Spinal cord (tissue), 10 donors: ENCODE data around the gene EPB41. TPM values are rescaled to one million over a fixed set of nuclear protein-coding genes. Genes with fewer than 3 reads are reported as not detected.
"Not testable (repeated sequence)": the region's sequence is repeated elsewhere in the genome, so short reads cannot be mapped to it uniquely, and the experiment has no call there.

Source experiments
- DNase-seq, 6 donors: peaks; one replicate each; pipeline versions ENCODE4 v3.0.0 to v3.0.0-alpha.2; 2013 to 2015; ENCODE audit warnings: low spot score in 6 of 6, low read depth in 4 of 6
- H3K27ac ChIP-seq: one replicate; pipeline ENCODE4 v1.5.1; 2013; ENCODE audit warnings: low read depth, low read length, control low read depth
- H3K27me3 ChIP-seq: one replicate; pipeline ENCODE4 v1.6.1; 2013; ENCODE audit warnings: low read length; ENCODE audit not compliant: control insufficient read depth, insufficient read depth
- H3K36me3 ChIP-seq: one replicate; pipeline ENCODE4 v1.6.1; 2013; ENCODE audit warnings: low read length; ENCODE audit not compliant: control insufficient read depth, insufficient read depth
- H3K4me1 ChIP-seq: one replicate; pipeline ENCODE4 v1.6.1; 2013; ENCODE audit warnings: low read length; ENCODE audit not compliant: control insufficient read depth, insufficient read depth
- H3K4me3 ChIP-seq: one replicate; pipeline ENCODE4 v1.5.1; 2013; ENCODE audit warnings: low read depth, low read length, control low read depth
- H3K9me3 ChIP-seq: one replicate; pipeline ENCODE4 v1.6.1; 2013; ENCODE audit warnings: low read length; ENCODE audit not compliant: control insufficient read depth, insufficient read depth
- WGBS: methylation state at CpG from one replicate; pipeline ENCODE4 v1.1.5; 2013; ENCODE audit warnings: missing lambda C conversion rate; ENCODE audit not compliant: insufficient coverage; 5-methylcytosine and 5-hydroxymethylcytosine counted together
- polyA plus RNA-seq, 2 donors: library from polyadenylated mRNA; unstranded; fragments of 120-200 nt; gene quantifications; one replicate each; pipeline ENCODE4 v1.2.1, GENCODE V29; 2013; ENCODE audit not compliant: insufficient read length in 2 of 2
- total RNA-seq, 2 donors: library from RNA; depleted of rRNA in 1 of 2; stranded (reverse); fragments of 120-200 nt in 1 of 2; fragments of >200 nt in 1 of 2; gene quantifications; one replicate each; pipeline versions ENCODE4 v1.2.3 to v1.2.4, GENCODE V29; 2013 to 2014
- donor health status: healthy.

Gene EPB41
- total and polyA plus RNA-seq, 4 donors: 27.8 to 66.9 (median 41.1) TPM

DNA sequence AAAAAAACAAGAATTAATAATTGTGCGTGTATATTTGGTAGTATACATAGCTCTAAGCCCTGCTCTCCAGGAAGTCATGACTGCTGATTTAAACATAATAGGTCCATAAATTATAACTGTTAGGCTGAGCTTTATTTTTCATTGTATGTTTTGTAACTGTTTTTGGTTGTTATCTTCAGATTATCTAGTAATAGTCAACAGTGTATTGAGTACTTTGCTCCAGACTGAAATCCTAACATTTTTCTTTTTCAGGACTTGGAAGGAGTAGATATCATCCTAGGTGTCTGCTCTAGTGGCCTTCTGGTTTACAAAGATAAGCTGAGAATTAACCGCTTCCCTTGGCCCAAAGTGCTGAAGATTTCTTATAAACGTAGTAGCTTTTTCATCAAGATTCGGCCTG, 118.5 kb downstream of the EPB41 start:
- no peaks in the 10 kb centered on the region for H3K4me1 ChIP-seq
- no peak overlapping the region for H3K4me3 ChIP-seq
- H3K27ac ChIP-seq: no peak overlapping the region
- H3K9me3 ChIP-seq: no peaks in the 10 kb centered on the region
- 100% methylated on average over 1 of the region's 4 CpGs for WGBS
- peaks cover 13% of the 10 kb centered on the region for H3K36me3 ChIP-seq
- DNase-seq: no peak
- no peaks in the 10 kb centered on the region for H3K27me3 ChIP-seq

DNA sequence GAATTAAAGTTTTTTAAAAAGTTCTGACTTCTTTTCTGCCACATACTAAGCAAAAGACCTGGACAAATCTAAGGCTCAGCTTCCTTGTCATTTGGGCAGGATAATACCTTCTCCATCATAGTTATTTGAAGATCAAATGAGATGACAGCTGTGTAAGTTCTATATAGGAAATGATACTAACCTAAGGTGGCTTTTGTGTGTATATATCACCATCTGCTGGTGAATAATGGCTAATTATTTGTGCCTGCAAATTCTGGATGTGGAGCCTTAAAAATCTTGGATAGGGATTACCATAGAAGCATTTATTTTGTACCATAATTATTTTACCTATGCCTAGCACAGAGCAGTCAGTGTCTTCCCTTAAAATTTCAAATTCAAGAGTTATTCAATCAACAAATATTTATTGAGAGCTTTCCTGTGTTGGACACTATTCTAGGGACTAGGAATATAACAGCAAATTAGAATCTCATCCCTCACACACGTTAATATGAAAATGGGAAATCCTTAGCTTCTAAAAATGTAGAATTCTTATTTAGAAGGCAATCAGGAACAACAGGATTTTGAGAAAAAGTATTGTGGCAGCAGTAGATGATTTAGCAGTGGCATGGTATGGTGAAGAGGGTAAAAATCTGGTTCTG, 119.6 kb downstream of the EPB41 start:
- Histone ChIP-seq H3K27me3 (no peaks in the 10 kb centered on the region), H3K9me3 (no peaks in the 10 kb centered on the region), H3K36me3 (peaks cover 13% of the 10 kb centered on the region), H3K4me3 (no peak overlapping the region), H3K27ac (no peak overlapping the region), H3K4me1 (no peaks in the 10 kb centered on the region)
- WGBS: no CpG with 5 or more reads among the region's 1 CpG
- peak in 5 of 6 donors; percentile 13 to 85 (median 15) for DNase-seq

GRCh38 chr1:29043274-29043965, 129.1 kb downstream of the EPB41 start:
- peaks cover 9% of the 10 kb centered on the region for H3K36me3 ChIP-seq
- DNase-seq: peak in 2 of 6 donors; percentile 25 to 26
- 50% methylated on average over 5 of the region's 6 CpGs for WGBS
- no peak overlapping the region for H3K4me3 ChIP-seq
- H3K27ac ChIP-seq: peak overlapping the region; percentile 7
- H3K4me1 ChIP-seq: no peaks in the 10 kb centered on the region
- H3K27me3 ChIP-seq: no peaks in the 10 kb centered on the region
- H3K9me3 ChIP-seq: no peaks in the 10 kb centered on the region

DNA sequence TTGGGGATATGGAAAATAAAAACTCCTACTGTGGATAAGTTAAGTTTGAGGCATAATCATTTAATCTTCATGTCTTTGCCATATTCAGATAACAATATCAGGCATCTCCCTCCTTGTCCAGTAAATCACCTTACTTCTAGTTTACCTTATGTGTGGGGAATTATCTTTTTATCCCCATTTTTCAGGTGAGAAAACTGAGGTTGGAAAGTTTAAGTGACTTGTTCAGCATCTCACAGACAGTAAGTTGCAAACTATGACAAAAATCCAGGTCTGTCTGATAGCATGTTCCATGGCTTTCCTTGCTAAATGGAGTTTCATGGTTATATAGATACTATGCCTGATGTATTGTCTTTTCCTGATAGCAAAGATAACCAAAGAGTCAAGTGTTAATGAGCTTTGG, 129.6 kb downstream of the EPB41 start:
- DNase-seq: no peak

GRCh38 chr1:29045663-29046062, 131.3 kb downstream of the EPB41 start:
- not testable (repeated sequence) for H3K36me3 ChIP-seq, H3K27ac ChIP-seq, H3K4me3 ChIP-seq, H3K4me1 ChIP-seq, H3K9me3 ChIP-seq, DNase-seq, H3K27me3 ChIP-seq
- WGBS: 100% methylated on average over 1 of the region's 1 CpG

More for the DNA sequence above, 129.6 kb downstream of the EPB41 start:
- Histone ChIP-seq H3K27me3 (no peaks in the 10 kb centered on the region), H3K27ac (no peak overlapping the region), H3K4me1 (no peaks in the 10 kb centered on the region), H3K36me3 (peaks cover 9% of the 10 kb centered on the region), H3K9me3 (no peaks in the 10 kb centered on the region), H3K4me3 (no peak overlapping the region)

DNA sequence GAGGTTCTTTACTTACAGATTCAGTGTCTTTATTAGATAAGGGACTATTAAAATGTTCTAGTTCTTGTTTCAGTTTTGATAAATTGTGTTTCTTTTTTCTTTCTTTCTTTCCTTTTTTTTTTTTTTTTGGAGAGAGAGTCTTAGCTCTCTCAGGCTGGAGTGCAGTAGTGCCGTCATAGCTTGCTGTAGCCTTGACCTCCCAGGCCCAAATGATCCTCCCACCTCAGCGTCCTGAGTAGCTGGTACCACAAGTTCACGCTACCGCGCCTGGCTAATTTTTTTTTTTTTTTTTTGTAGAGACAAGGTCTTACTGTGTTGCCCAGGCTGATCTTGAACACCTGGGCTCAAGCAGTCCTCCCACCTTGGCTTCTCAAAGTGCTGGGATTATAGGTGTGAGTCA, 132.8 kb downstream of the EPB41 start:
- Histone ChIP-seq H3K4me1 (no peaks in the 10 kb centered on the region), H3K9me3 (no peaks in the 10 kb centered on the region), H3K27me3 (no peaks in the 10 kb centered on the region), H3K4me3 (no peak overlapping the region), H3K27ac (no peak overlapping the region), H3K36me3 (no peaks in the 10 kb centered on the region)
- no CpG with 5 or more reads among the region's 5 CpGs for WGBS
- DNase-seq: no peak

DNA sequence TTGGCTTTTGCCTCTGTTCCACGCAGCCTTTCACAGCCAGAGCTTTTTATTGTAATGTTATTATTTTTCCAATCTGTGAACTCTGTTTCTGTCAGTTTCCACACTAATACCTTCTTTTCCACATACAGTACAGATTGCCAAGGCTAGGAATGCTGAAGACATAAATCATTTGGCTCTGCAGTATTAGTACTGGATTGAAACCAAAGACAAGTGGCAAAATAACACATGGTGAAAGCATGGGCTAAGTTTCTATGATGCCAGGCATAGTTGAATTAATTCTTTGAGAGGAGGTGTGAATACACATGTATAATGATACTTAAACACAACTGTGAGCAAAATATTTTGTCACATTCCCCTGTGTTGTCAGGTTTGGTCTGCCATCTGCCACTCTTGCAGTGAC, 135.8 kb downstream of the EPB41 start:
- H3K9me3 ChIP-seq: no peaks in the 10 kb centered on the region
- peak in 2 of 6 donors; percentile 11 to 88 for DNase-seq
- no peak overlapping the region for H3K4me3 ChIP-seq
- H3K27me3 ChIP-seq: no peaks in the 10 kb centered on the region
- H3K4me1 ChIP-seq: no peaks in the 10 kb centered on the region
- WGBS: no CpG with 5 or more reads among the region's 1 CpG
- no peaks in the 10 kb centered on the region for H3K36me3 ChIP-seq
- no peak overlapping the region for H3K27ac ChIP-seq

DNA sequence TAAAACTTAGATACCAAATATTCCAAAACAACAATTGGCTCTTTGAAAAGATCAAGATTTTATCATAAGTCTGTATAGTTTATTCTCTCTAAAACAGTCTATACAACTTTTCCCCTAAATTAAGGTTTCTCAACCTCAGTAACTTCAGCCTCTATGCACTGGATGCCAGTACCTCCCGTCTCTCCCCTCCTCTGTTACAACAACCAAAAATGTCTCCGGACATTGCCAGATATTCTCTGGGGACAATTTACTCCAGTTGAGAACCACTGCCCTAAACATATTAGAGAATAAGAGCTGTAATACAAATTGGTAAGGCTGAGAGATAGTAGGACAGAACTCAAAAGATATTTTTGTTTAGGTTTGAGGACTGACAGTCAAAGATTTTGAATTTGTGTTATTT, 137.7 kb downstream of the EPB41 start:
- Histone ChIP-seq H3K4me1 (no peaks in the 10 kb centered on the region), H3K27ac (no peak overlapping the region), H3K27me3 (no peaks in the 10 kb centered on the region), H3K36me3 (no peaks in the 10 kb centered on the region), H3K9me3 (no peaks in the 10 kb centered on the region), H3K4me3 (no peak overlapping the region)
- DNase-seq: no peak
- WGBS: no CpG with 5 or more reads among the region's 2 CpGs

- Histone ChIP-seq H3K4me1 (no peaks in the 10 kb centered on the region), H3K9me3 (no peaks in the 10 kb centered on the region), H3K27ac (no peak overlapping the region), H3K4me3 (no peak overlapping the region), H3K27me3 (no peaks in the 10 kb centered on the region), H3K36me3 (no peaks in the 10 kb centered on the region)
- no peak for DNase-seq
- WGBS: 85% methylated on average over 3 of the region's 7 CpGs
Measured at GRCh38 chr1:29052941-29053340, 138.6 kb downstream of the EPB41 start.

DNA sequence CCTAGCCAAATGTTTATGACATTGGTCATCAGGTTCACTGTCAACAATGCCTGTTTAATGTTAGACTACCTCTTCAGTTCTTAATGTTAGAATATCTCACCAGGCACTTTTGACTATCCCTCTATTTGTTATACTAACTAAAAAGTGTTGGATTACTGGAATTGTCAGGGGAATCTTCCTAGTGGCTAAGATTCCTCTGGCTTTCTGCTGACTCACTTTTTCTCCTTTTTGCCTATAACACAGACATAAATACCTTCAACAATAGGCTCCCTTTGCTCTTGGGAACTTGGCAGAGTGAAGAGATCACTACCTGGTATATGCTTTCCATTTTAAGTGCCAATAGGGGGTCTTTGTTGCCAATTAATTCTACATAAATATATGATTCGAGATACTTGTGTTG, 140.8 kb downstream of the EPB41 start:
- Histone ChIP-seq H3K36me3 (no peaks in the 10 kb centered on the region), H3K27me3 (no peaks in the 10 kb centered on the region), H3K4me1 (no peaks in the 10 kb centered on the region), H3K27ac (no peak overlapping the region), H3K9me3 (no peaks in the 10 kb centered on the region), H3K4me3 (no peak overlapping the region)
- DNase-seq: no peak
- WGBS: no CpG with 5 or more reads among the region's 1 CpG
